Transverse colon (tissue), 4 donors: Measurements from ENCODE around the gene EYS. TPM values are rescaled to one million over a fixed set of nuclear protein-coding genes. Genes with fewer than 3 reads are reported as not detected.
"Not testable (repeated sequence)": the region's sequence is repeated elsewhere in the genome, so short reads cannot be mapped to it uniquely, and the experiment has no call there.

Source experiments
- DNase-seq: peaks from one replicate; pipeline ENCODE4 v3.0.0-alpha.2; 2019
- H3K27ac ChIP-seq, 4 donors: fragments of 200-600 bp; sonication (generic); 2 replicates each; pipeline ENCODE4 v1.5.1; 2016 to 2018; ENCODE audit warnings: inconsistent platforms in 4 of 4
- H3K27me3 ChIP-seq: fragments of 200-600 bp; sonication (generic); 2 replicates; pipeline ENCODE4 v1.5.1; 2017; ENCODE audit warnings: inconsistent platforms
- H3K36me3 ChIP-seq, 4 donors: fragments of 200-600 bp; sonication (generic); 2 replicates each; pipeline ENCODE4 v1.5.1; 2017 to 2019; ENCODE audit warnings: inconsistent platforms in 4 of 4
- H3K4me1 ChIP-seq, 4 donors: fragments of 200-600 bp; sonication (generic); 2 replicates each; pipeline ENCODE4 v1.5.1; 2017 to 2020; ENCODE audit warnings: inconsistent platforms in 4 of 4
- H3K4me3 ChIP-seq, 4 donors: fragments of 200-600 bp; sonication (generic); 1 replicate in 1 of 4; 2 replicates in 3 of 4; pipeline versions ENCODE4 v1.5.1 to v1.6.1; 2017 to 2019; ENCODE audit warnings: inconsistent platforms in 4 of 4
- H3K9me3 ChIP-seq, 2 donors: fragments of 200-600 bp; sonication (generic); 2 replicates each; pipeline ENCODE4 v1.5.1; 2017 to 2019; ENCODE audit warnings: inconsistent platforms in 2 of 2
- CTCF ChIP-seq, 5 experiments: fragments of 200-600 bp in 3 of 5; fragments of 450-650 bp in 2 of 5; sonication (generic) in 3 of 5; IDR thresholded peaks; 1 replicate in 2 of 5; 2 replicates in 3 of 5; pipeline ENCODE4 v1.5.1; 2016 to 2017; ENCODE audit warnings: antibody characterized with exemption in 5 of 5, inconsistent platforms in 3 of 5, mild to moderate bottlenecking in 2 of 5, moderate library complexity in 1 of 5
- EP300 ChIP-seq: sonication (generic); formaldehyde crosslinking; IDR thresholded peaks from one replicate; pipeline ENCODE4 v1.6.1; 2017; ENCODE audit warnings: antibody characterized with exemption, low read depth
- POLR2A ChIP-seq: fragments of 450-650 bp; IDR thresholded peaks from one replicate; pipeline ENCODE4 v1.6.1; 2016; ENCODE audit warnings: antibody characterized with exemption, mild to moderate bottlenecking, moderate library complexity
- POLR2AphosphoS5 ChIP-seq, 3 donors: sonication (generic); formaldehyde crosslinking; IDR thresholded peaks; one replicate each; pipeline ENCODE4 v1.6.1; 2016; ENCODE audit warnings: antibody characterized with exemption in 3 of 3
- WGBS, 2 donors: methylation state at CpG; one replicate each; pipeline ENCODE4 v1.1.5; 2018; ENCODE audit warnings: low coverage in 1 of 2; 5-methylcytosine and 5-hydroxymethylcytosine counted together
- in situ Hi-C, 4 donors: fragments of 200-750 bp; cut with MboI; loops; one replicate each; pipeline versions ENCODE4 v1.15.0 to v1.15.1; 2017; ENCODE audit warnings: low sequenced_read_pairs in 3 of 4, low pct_ligation_motif_present in 1 of 4, low pct_unique_long_range_greater_than_20kb in 1 of 4
- intact Hi-C: fragments of 100-400 bp; cut with DNase I; formaldehyde crosslinking; loops from one replicate; pipeline ENCODE4 v1.15.1; 2023; ENCODE audit warnings: low total_unique reads
- total RNA-seq, 4 donors: library from RNA; depleted of rRNA; stranded (reverse); fragments of >200 nt; gene quantifications; one replicate each; pipeline ENCODE4 v1.1.0, GENCODE V29; 2016

EYS gene
- total RNA-seq, 4 donors from 2014 or later, result 0.41 TPM; not detected in 3

GRCh38 chr6:63802606-63803206 lies 1904.3 kb downstream of the EYS start:
- intact Hi-C loops, result no loop called here
- TF ChIP-seq EP300 (no peak), CTCF (IDR thresholded peaks at IDR 0.05) (peak; percentile 34 to 52 (median 52)), POLR2A (no peak), POLR2AphosphoS5 (IDR thresholded peaks at IDR 0.05) (no peak)
- 46 to 47% methylated on average over 2 of the region's 2 CpGs for WGBS, 2 donors
- DNase-seq, result no peak
- in situ Hi-C loops, result no loop called here
- Histone ChIP-seq H3K4me3 (no peak overlapping the region), H3K27me3 (no peaks in the 10 kb centered on the region), H3K36me3 (no peaks in the 10 kb centered on the region), H3K4me1 (peaks cover 0 to 17% (median 4%) of the 10 kb centered on the region in 4 donors), H3K27ac (no peak overlapping the region), H3K9me3 (no peaks in the 10 kb centered on the region)

- H3K4me3 ChIP-seq, intact Hi-C loops, DNase-seq, H3K9me3 ChIP-seq, H3K27me3 ChIP-seq, H3K36me3 ChIP-seq, H3K4me1 ChIP-seq, H3K27ac ChIP-seq, in situ Hi-C loops: not testable (repeated sequence)
- WGBS, 2 donors, result 86% methylated on average over 7 of the region's 7 CpGs; no CpG with 5 or more reads in 1 of the 2 donors
Observed at GRCh38 chr6:63800386-63800785, 1906.6 kb downstream of the EYS start.

GRCh38 chr6:63799813-63800212 lies 1907.2 kb downstream of the EYS start:
- Histone ChIP-seq H3K4me1 (no peaks in the 10 kb centered on the region), H3K27ac (no peak overlapping the region), H3K36me3 (no peaks in the 10 kb centered on the region), H3K4me3 (no peak overlapping the region), H3K9me3 (no peaks in the 10 kb centered on the region), H3K27me3 (no peaks in the 10 kb centered on the region)
- 72 to 79% methylated on average over 9 of the region's 9 CpGs for WGBS, 2 donors
- TF ChIP-seq EP300, result no peak
- DNase-seq, result no peak
- in situ Hi-C loops (no loop called here), intact Hi-C loops (no loop called here)

- Histone ChIP-seq H3K9me3 (no peaks in the 10 kb centered on the region), H3K27me3 (no peaks in the 10 kb centered on the region), H3K4me1 (no peaks in the 10 kb centered on the region), H3K27ac (no peak overlapping the region), H3K4me3 (no peak overlapping the region), H3K36me3 (no peaks in the 10 kb centered on the region)
- TF ChIP-seq POLR2AphosphoS5 (IDR thresholded peaks at IDR 0.05) (no peak), CTCF (IDR thresholded peaks at IDR 0.05) (no peak), POLR2A (no peak), EP300 (no peak)
- intact Hi-C loops (no loop called here), in situ Hi-C loops (no loop called here)
- WGBS, 2 donors, result 75 to 94% methylated on average over 1 of the region's 1 CpG
- no peak for DNase-seq
Observed at GRCh38 chr6:63799313-63799712, 1907.7 kb downstream of the EYS start.

DNA sequence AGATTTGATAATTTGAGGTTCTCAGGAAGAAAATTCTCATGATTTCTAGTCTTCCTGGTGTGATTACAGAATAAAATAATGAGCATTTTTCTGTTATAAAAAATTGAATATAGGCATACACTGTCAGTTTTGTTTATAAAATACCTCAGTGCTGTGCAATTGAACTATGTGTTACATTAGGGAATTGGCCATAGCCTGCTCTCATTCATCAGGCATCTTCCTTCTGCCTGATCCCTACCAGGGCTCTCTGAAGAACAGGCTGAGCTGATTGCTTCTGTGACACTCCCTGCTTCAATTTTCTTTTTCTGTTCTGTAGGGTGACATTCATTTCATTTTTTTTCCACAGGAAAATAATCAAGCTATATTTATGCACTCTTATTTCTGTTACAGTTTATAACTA lies 1908.6 kb downstream of the EYS start:
- TF ChIP-seq POLR2AphosphoS5 (IDR thresholded peaks at IDR 0.05) (no peak), CTCF (IDR thresholded peaks at IDR 0.05) (no peak), EP300 (no peak), POLR2A (no peak)
- Histone ChIP-seq H3K27ac (no peak overlapping the region), H3K9me3 (no peaks in the 10 kb centered on the region), H3K27me3 (no peaks in the 10 kb centered on the region), H3K36me3 (no peaks in the 10 kb centered on the region), H3K4me3 (no peak overlapping the region), H3K4me1 (no peaks in the 10 kb centered on the region)
- in situ Hi-C loops (no loop called here), intact Hi-C loops (no loop called here)
- no peak for DNase-seq
